Measurements from ENCODE around the gene PDGFRB.

Gene PDGFRB

DNA sequence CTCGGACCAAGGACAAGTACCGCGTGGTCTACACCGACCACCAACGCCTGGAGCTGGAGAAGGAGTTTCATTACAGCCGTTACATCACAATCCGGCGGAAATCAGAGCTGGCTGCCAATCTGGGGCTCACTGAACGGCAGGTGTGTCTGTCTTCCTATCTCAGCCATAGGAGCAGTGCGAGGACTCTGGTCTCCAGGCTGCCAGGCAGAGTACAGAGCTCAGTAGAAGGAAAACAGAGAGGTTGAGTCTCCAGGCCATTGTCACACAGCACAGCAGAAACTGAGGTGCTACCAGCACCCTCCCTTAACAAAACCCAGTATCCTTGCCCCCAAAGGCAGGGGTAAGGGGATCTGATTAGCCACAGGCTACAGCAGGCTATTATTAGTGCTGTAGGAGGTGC, 27.1 kb upstream of the PDGFRB start:
- FAIRE-seq (no peak), DNase-seq (ENCODE audit: low spot score) (no peak)

DNA sequence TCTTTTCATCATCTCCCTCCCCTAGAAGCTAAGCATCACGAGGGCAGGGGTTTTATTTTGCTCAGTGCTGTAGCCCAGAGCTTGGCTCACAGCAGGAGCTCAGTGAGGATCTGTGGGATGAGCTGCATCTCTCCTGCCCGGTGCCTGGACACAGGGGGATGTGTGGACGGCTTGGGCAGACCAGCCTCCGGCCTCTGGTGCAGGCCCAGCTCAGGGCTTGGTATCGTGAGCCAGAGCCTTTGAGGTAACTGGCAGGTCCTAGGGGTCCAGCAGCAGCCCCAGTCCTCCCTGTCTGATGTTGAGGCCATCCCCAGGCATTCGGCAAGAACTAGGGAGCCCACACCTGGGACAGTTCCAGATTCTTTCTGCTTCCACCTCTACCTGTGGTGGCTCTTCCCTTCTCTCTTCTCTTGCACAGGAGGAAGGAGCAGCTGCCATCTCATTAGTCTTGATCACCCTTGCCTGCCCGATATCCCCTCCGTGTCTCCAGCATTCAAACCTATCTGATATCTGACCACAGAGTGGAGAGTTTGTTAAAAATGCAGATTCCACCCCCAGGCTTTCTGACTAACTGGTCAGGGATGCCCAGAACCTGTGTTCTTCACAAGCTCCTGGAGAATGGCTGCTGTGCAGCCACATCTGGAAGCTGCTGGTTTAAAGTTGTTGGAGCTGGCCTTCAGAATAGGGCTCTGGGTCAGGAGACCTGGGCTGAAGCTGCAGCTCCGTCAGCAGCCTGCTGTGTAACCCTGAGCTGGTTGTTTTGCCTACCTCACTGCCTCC, 26.3 kb upstream of the PDGFRB start:
- DNase-seq (ENCODE audit: low spot score) (no peak), FAIRE-seq (no peak)

DNA sequence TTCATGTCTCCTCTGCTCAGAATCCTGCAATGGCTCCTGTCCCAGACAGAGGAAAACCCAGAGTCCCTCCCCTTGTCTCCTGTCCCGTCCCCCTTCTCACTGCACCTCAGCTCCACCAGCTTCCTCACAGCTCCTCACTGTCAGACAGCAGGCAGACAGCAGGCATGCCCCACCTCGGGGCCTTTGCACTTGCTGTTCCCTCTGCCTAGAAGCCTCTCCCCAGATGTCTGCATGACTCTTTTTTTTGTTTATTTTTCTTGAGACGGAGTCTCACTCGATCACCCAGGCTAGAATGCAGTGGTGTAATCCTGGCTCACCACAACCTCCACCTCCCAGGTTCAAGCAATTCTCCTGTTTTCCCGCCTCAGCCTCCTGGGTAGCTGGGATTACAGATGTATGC, 25.4 kb upstream of the PDGFRB start:
- FAIRE-seq (no peak), DNase-seq (ENCODE audit: low spot score) (no peak)

DNA sequence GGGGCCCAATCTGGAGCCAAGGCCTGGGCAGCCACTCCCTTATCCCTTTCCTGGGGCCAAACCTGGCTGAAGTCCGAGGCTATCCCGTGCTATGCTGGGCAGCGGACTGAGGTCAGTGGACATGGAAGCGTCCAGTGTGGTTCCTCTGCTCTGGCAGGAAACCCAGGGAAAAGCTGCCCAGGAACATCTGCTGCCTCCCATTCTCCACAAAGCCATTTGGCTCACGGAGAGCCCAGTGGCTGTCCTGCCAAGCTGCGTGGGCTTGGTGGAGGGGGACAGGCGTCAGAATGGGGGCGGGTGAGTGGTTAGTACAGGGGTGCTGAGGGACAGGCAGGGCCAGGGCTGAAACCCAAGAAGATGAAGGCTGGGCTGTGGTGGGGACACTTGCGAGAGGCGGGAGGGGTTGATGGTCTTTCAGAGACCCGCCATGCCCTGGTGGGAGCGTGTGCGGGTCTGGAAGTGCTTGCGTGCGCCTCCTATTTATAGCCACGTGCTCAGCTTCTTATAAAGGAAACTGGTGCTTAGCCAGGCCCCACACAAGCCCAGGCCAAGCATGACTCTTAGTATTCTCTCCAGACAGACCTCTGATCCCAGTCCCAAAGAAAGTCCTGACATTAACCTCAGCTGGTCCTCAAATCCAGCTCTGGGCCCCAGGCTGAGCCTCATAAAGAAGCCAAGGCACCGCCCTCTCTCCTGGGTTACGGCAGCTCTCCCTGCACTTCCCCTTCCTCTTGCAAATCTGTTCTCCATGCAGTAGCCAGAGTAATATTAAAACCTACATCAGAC, 24.8 kb upstream of the PDGFRB start:
- FAIRE-seq (no peak), DNase-seq (ENCODE audit: low spot score) (no peak)

DNA sequence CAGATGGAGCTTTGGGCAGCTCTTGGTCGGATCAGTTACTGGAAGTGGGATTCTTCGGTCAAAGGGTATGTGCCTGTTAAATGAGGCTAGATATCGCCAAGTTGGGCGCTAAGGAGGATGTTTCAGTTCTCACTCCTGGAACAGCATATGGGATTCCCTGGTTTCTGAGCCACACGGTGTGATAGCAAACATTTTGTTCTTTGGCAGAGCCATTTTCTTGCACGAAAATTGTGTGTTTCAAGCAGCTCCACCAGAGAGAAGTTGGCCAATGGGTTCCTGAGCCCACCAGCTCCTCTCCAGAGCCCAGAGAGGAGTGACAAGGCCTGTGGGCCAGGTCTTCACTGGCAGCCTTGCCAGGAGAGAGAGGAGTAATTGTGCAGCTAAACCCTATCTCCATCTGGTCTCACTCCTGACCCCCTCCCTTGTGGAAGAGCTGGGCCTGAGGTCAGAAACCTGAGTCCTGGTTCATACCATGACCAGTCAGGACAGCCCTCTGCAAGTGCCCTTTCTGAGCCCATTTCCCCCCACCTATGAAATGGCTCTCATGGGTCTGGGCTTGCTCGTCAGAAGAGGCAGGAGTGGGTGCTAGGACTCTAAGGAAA, 23.5 kb upstream of the PDGFRB start:
- DNase-seq (ENCODE audit: low spot score) (no peak), FAIRE-seq (no peak)

DNA sequence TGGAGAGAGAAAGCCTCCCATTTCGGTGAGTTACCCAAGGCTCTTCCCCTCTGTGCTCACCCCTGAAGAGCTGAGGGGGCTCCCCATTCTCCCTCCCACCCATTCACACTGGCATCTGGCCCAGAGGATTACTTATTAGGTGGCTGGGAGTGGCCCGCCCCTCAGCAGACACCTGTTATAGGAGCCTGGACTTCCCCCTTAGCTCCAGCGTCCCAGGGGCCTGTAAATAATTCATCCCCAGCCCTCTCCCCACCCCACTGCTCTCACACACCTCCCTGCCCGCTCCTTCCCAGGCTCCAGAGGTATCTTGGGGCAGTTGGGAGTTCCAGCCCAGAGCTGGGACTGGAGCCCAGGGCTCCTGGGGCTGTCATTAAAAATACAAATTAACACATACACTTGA, 22.6 kb upstream of the PDGFRB start:
- FAIRE-seq: no peak

DNA sequence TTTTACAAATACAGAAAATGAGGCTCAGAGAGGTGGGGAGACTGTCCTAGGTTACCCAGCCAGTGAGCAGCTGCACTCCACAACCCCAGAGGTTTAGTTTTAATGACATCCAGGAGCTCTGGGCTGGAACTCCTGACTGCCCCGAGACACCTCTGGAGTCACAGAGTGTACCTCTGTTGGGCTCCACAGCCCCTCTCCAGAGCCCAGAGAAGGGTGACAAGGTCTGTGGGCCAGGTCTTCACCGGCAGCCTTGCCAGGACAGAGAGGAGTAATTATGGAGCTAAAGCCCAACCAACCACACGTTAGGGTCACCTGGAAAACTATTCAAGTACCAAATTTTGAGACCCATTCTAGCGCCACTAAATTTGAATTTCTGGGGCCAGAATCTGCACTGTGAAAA, 22.1 kb upstream of the PDGFRB start:
- DNase-seq (ENCODE audit: low spot score) (no peak), FAIRE-seq (no peak)

More for the DNA sequence above, 22.6 kb upstream of the PDGFRB start:
- no peak for DNase-seq (ENCODE audit: low spot score)

DNA sequence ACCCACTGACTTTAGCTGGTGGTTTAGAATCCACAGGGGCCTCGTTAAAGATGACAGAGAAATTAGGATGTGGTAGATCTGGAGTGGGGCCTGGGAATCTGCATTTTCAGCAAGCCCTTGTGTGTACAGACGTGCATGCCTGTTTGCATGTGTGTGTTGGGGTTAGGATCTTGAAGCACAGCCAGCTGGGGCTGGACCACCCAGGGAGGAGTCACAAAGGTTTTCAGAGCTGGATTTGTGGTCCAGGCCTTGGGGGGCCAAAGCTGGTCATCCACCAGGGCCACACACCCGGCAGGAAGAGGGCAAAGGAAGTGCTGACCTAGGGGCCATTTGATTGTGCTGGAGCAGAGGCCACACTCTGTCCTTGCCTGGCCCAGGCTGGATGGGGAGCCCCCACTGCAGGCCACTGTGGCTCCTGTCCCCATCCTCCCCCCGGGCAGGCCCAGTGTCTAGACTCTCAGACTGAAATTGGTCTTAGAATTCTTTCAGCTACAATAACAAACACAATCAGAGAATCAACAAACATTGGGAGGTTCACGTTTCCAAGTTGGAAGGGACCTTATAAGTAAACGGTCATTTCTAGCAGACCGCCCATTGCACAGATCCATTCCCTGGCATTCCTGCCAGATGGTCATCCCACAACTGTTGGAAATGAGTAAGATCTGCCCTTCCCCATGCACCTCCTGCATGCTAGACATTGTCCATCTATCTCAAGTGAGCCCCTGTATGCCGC, 21.3 kb upstream of the PDGFRB start:
- FAIRE-seq (no peak), DNase-seq (ENCODE audit: low spot score) (no peak)

DNA sequence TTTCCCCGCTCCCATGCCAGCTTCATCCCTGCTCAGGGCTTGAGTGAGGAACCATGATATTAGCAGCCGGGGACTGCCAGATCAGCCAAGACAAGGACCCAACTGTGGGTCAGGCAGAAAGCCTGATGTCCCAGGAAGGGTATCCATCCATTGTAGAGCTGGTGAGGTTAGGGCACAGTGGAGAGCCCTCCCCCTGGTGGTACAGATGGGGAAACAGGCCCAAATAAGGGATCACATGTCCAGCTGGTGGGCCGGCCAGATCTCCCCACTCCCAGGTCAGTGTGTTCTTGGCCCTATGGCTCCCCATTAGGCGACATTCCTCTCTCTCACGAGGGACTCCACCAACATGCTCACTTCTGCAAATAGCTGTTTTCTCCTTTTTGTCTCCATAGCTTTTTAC, 19.9 kb upstream of the PDGFRB start:
- FAIRE-seq (no peak), DNase-seq (ENCODE audit: low spot score) (peak; percentile 32)

DNA sequence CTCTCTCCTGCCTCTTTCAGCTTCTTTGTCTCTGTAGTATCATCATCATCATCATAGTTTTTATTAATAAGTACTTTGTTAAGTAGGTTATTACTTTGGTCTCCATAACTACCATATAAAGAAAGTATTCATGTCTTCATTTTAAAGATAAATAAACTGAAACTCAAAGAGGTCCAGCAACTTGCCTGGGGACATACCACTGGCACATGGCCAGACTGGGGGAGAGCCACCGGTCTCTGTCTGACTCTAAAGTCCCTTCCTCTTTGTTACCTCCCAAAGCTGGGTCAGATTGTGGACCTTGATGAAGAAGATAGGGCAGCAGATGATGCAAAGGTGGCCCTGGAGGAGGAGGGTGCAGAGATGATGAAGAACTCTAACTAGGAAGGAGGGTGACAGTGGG, 19.4 kb upstream of the PDGFRB start:
- no peak for FAIRE-seq
- DNase-seq (ENCODE audit: low spot score): no peak

DNA sequence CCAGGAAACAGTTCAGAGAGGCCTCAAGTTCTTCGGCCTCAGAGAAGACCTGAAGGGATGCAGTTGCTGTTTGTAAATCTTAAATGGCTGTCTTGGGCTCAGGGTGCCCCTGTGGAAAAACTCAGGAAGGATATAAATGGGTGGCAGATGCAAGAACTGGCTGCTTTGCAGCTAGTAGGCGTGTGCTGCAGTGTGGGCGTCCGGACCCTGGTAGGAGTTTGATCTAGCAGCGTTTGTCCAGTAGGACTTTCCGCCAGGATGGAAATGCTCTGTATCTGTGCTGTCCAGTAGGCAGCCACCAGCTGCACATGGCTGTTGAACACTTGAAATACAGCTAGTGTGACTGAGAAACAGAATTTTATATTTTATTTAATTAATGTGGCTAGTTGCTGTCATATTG, 18.6 kb upstream of the PDGFRB start:
- no peak for DNase-seq (ENCODE audit: low spot score)
- no peak for FAIRE-seq

DNA sequence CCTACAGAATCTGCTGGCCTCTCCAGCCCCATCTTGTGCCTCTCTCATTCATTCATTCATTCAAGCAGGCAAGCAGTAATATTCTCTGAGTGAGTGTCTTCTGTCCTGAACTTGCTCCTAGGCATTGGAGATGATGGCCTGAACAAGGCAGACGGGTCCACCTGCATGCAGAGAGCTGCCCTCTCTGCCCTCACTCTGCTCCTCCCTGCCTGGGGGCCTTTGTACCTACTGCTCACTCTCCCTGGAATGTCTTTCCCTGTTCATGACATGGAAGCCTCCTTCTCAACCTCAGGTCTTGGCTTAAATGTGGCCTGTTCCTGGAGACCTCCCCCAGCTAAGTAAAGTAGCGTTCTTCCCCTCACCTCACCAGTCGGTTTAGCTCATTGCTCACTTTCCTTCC, 17.5 kb upstream of the PDGFRB start:
- DNase-seq (ENCODE audit: low spot score): no peak
- FAIRE-seq: no peak

DNA sequence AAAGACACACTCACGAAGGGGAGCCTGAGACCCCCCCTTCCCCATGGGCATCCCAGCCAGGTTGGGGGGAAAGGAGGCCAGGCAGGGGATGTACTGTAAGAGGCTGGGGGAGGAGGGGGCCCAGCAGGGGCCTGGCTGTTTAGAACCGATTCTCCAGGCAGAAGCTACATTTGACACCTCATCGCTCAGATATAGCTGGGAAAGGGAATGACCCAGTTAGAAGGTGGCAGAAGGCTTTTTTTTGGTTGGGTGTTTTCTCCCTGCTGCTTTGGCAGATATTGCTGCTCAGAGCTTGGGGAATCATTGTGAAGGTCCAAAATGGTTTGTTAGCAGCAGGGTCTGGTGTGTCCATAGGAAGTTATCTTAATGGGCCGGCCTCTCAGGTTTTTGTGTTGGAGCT, 16.9 kb upstream of the PDGFRB start:
- no peak for DNase-seq (ENCODE audit: low spot score)
- no peak for FAIRE-seq

DNA sequence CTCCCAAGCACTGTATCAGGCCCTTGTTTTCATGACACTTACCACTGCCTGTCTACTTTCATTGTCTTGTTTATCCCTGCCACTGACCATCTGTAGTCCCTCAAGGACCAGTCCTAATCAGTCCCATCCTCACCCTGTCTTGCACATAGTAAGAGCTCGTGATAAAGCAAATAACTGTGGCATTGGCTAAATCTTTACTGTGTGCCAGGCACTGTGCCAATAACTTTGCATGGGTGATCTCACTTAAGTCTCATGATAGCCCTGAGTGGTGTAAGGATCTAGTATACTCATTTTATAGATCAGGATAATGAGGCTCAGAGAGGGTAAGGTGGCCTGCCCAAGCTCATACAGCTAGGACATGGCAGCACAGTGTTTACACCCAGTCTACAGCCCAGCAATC, 16.5 kb upstream of the PDGFRB start:
- DNase-seq (ENCODE audit: low spot score): no peak
- FAIRE-seq: no peak

DNA sequence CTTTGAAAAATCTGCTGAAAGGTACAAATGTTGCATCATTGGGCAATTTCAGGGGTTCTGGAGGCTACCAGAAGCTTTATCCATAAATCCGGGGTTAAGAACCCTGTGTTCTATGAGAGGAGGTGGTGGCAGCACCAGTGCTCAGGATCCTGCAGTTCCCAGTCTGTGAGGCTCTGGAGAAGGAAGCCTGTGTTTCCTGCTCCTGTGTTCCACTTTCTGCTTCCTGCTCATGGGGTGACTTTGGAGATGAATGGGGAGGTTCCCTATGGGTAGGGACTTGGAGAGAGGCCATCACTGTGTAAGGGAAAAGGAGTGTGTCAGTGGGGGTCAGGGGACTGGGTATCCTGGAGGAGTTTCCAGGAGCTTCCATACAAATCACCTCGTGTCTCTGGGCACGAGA, 13.2 kb upstream of the PDGFRB start:
- FAIRE-seq (no peak), DNase-seq (ENCODE audit: low spot score) (no peak)

DNA sequence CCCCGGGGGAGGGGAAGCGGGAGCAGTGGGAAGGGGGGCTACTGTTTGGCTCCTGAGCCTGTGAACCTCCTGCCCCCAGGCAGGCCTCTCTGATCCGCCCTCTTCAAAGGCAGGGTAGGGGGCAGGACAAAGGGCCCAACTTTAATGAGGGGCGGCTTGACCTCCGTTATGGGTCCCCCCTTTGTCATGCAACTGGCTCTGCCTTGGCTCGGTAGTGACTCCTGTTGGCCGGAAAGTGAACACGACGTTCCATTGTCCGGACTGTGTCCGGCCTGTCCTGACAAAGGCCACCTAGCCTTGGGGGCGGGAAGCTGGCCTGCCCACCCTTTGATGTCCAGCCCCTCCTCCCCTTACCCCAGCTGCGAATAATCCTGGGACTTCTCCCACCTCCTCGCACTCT, 12.3 kb upstream of the PDGFRB start:
- DNase-seq (ENCODE audit: low spot score) (no peak), FAIRE-seq (no peak)

DNA sequence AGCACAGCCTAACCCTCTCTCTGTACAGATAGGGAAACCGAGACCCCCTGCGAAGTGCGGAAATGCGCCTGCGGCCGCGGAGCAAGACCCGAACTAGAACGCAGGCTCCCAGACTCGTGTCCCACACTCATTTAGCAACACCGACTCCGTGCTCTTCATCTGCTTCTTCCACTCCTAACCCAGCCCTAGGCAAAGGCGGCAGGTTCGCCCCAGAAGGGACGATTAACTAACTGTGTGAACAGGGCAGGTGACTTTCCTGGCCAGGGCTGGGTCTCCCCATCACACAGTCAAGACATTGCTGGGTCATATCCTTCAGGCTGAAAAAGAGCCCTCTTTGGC, 11.8 kb upstream of the PDGFRB start:
- FAIRE-seq (no peak), DNase-seq (ENCODE audit: low spot score) (no peak)

DNA sequence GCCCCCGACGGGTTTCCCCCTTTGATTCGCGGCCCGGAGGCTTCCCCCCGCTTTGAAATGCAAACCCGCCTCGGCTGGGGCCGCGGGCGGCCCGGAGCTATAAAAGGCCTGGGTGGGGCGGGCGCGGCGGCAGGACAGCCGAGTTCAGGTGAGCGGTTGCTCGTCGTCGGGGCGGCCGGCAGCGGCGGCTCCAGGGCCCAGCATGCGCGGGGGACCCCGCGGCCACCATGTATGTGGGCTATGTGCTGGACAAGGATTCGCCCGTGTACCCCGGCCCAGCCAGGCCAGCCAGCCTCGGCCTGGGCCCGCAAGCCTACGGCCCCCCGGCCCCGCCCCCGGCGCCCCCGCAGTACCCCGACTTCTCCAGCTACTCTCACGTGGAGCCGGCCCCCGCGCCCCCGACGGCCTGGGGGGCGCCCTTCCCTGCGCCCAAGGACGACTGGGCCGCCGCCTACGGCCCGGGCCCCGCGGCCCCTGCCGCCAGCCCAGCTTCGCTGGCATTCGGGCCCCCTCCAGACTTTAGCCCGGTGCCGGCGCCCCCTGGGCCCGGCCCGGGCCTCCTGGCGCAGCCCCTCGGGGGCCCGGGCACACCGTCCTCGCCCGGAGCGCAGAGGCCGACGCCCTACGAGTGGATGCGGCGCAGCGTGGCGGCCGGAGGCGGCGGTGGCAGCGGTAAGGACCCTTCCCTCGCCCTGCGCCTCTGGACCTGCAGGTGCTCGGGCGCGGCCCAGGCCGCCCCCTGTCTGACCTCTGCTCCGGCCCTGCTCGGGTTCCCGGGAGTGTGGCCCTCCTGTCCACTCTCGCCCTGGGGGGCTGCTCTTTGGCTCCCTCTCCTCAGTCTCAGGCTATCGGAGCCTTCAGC, 11.2 kb upstream of the PDGFRB start, which contains the start of gene CDX1:
Gene CDX1, plus strand, starts transcription at position 129 of the 862 bp plus-strand sequence. Its CDS starts 99 bp downstream, at position 228.
- no peak for DNase-seq (ENCODE audit: low spot score)
- FAIRE-seq: no peak

DNA sequence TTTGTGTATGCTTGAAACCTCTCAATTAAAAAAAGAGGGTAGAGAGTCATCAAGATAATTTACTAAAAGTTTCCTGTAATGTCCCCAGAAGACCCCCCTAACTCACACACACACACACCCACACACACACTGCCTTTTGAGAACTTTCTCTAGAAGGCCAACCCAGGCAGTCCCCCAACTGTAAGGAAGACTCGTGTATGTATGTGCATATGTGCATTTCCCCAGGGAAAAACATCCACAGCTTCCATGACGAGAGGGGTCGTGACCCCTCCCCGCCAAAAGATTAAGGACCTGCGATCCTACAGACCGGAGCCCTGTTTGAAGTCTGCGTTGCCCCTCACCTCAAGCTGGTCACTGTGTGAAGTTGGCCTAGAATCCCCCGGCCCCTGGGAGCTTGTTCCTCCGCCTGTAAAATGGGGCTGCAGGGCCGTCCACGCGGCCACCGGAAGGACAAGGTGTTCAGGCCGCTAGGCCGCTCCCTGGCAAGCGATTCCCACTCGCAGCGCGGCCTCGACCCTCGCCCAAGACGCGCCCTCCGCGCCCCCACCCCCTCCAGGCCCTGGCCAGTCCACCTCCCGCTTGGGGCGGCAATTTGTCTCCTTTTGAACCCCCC, 10.5 kb upstream of the PDGFRB start:
- FAIRE-seq (no peak), DNase-seq (ENCODE audit: low spot score) (no peak)

DNA sequence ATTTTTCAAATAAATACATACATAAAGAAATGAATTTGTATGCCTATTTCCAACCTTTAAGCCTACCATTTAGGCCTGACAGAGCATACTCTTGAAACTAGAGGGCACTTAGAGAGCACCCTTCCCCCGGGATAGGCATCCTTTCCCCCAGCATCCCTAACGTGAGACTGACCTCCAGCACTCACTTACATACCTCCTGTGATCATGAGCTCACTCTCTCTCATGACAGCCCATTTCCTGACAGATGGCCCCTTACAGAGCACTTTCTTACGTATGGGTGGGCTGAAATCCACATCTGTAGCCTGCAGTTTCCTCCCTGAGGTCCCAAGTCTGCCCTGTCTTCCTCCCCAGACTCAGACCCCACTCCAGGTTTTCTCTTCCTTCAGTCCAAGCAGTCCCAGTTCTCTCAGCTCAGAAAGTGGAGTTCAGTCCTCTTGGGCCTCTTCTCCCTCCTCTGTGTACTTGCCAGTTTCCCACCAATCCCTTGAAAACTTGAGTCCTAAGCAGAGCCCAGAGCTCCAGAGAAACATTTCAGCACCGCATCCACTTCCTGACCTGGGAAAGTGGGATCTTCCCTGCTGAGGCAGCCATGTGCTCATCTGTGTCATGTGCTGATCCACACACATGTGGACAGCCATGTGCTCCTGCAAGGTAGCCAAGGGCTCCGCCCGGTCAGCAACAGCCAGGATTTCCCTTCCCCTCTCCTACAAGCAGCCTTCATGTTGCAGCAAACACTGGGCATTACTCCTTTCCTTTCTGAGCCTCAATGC, 8.8 kb upstream of the PDGFRB start:
- no peak for FAIRE-seq
- DNase-seq (ENCODE audit: low spot score): no peak

Data from RCC 7860 (cell line).